Fibroblast of peridontal ligament (primary cell): ENCODE results near the gene DOCK10.

Experiments used
- DNase-seq: peaks from one replicate; pipeline ENCODE4 v3.0.0-alpha.2; 2010; ENCODE audit errors: extremely low read depth

The DOCK10 gene

GRCh38 chr2:224881846-224882245, 160.4 kb downstream of the DOCK10 start:
- DNase-seq: no peak

GRCh38 chr2:224876522-224876921, 165.7 kb downstream of the DOCK10 start:
- DNase-seq: no peak

GRCh38 chr2:224875841-224876240, 166.4 kb downstream of the DOCK10 start:
- DNase-seq: no peak

- no peak for DNase-seq
Measured at GRCh38 chr2:224875153-224875552, 167.1 kb downstream of the DOCK10 start.

- DNase-seq: no peak
Measured at GRCh38 chr2:224871813-224872212, 170.5 kb downstream of the DOCK10 start.

GRCh38 chr2:224870341-224870740, 171.9 kb downstream of the DOCK10 start:
- peak; percentile 52 for DNase-seq

GRCh38 chr2:224869601-224870233, 172.6 kb downstream of the DOCK10 start:
- DNase-seq: peak; percentile 93

- peak; percentile 71 for DNase-seq
Measured at GRCh38 chr2:224865016-224865415, 177.3 kb downstream of the DOCK10 start.

- no peak for DNase-seq
Measured at GRCh38 chr2:224861266-224861665, 181.0 kb downstream of the DOCK10 start.

GRCh38 chr2:224860786-224861185, 181.5 kb downstream of the DOCK10 start:
- DNase-seq: no peak

GRCh38 chr2:224851811-224852210, 190.5 kb downstream of the DOCK10 start:
- DNase-seq: no peak

- DNase-seq: peak; percentile 18
Measured at GRCh38 chr2:224850081-224850480, 192.2 kb downstream of the DOCK10 start.

- DNase-seq: no peak
Measured at GRCh38 chr2:224849264-224849663, 193.0 kb downstream of the DOCK10 start.

GRCh38 chr2:224847961-224848850, 194.1 kb downstream of the DOCK10 start:
- DNase-seq: peak; percentile 96

GRCh38 chr2:224847381-224847780, 194.9 kb downstream of the DOCK10 start:
- DNase-seq: no peak

GRCh38 chr2:224846686-224847085, 195.6 kb downstream of the DOCK10 start:
- DNase-seq: no peak

- no peak for DNase-seq
Measured at GRCh38 chr2:224846161-224846560, 196.1 kb downstream of the DOCK10 start.

GRCh38 chr2:224843141-224843540, 199.1 kb downstream of the DOCK10 start:
- DNase-seq: peak; percentile 37

GRCh38 chr2:224841910-224842309, 200.4 kb downstream of the DOCK10 start:
- DNase-seq: no peak

GRCh38 chr2:224838335-224838734, 203.9 kb downstream of the DOCK10 start:
- peak; percentile 92 for DNase-seq

- DNase-seq: peak; percentile 68
Measured at GRCh38 chr2:224837558-224837957, 204.7 kb downstream of the DOCK10 start.

- no peak for DNase-seq
Measured at GRCh38 chr2:224837066-224837465, 205.2 kb downstream of the DOCK10 start.

- peak; percentile 85 for DNase-seq
Measured at GRCh38 chr2:224836263-224836662, 206.0 kb downstream of the DOCK10 start.
